Pancreas (tissue), 10 donors: ENCODE measurements around the gene ZKSCAN2. TPM values are rescaled to one million over a fixed set of nuclear protein-coding genes. Genes with fewer than 3 reads are reported as not detected.

Experiments
- ATAC-seq, 4 donors: fragments of 200-7000 bp; cut with Tn5 transposase; one replicate each; pipeline versions ENCODE4 v1.8.0 to v1.9.1; 2020; ENCODE audit warnings: mild to moderate bottlenecking in 4 of 4, moderate library complexity in 4 of 4
- DNase-seq, 6 donors: peaks; one replicate each; pipeline ENCODE4 v3.0.0-alpha.2; 2020
- FAIRE-seq: peaks from 2 replicates; lab custom pipeline; 2012; peaks lifted over from hg19 to GRCh38; lab: Jason Lieb, UNC
- H3K27ac ChIP-seq, 4 donors: fragments of 200-600 bp; sonication (generic); 1 replicate in 3 of 4; 2 replicates in 1 of 4; pipeline versions ENCODE4 v1.5.0 to v1.8.0; 2020
- H3K27me3 ChIP-seq, 4 donors: fragments of 200-600 bp; one replicate each; pipeline ENCODE4 v1.8.0; 2021
- H3K36me3 ChIP-seq, 3 donors: fragments of 200-600 bp; sonication (generic) in 1 of 3; one replicate each; pipeline versions ENCODE4 v1.5.0 to v1.8.0; 2020 to 2021
- H3K4me1 ChIP-seq, 3 donors: fragments of 200-600 bp; one replicate each; pipeline ENCODE4 v1.8.0; 2021
- H3K4me3 ChIP-seq, 4 donors: fragments of 200-600 bp; sonication (generic) in 2 of 4; one replicate each; pipeline versions ENCODE4 v1.5.0 to v1.8.0; 2020 to 2021
- H3K9me3 ChIP-seq, 4 donors: fragments of 200-600 bp; one replicate each; pipeline ENCODE4 v1.8.0; 2021
- CTCF ChIP-seq, 4 donors: fragments of 200-600 bp; sonication (generic) in 3 of 4; IDR thresholded peaks; one replicate each; pipeline versions ENCODE4 v1.5.0 to v1.8.0; 2021; ENCODE audit warnings: antibody characterized with exemption in 4 of 4
- WGBS, 2 donors: extraction: QIAGEN DNeasy Blood & Tissue Kit; methylation state at CpG; one replicate each; pipeline ENCODE4 v1.1.7; 2013; 5-methylcytosine and 5-hydroxymethylcytosine counted together
- intact Hi-C, 3 donors: fragments of 100-400 bp; cut with DNase I; formaldehyde crosslinking; loops; one replicate each; pipeline versions ENCODE4 v1.11.1 to v1.14.2; 2022
- polyA plus RNA-seq, 2 donors: library from polyadenylated mRNA; stranded (reverse); fragments of 200-250 nt; gene quantifications; one replicate each; pipeline ENCODE4 v1.2.3, GENCODE V29; 2013
- total RNA-seq, 6 donors: library from RNA; stranded (reverse); fragmentation: NEBNext Ultra II Directional in 4 of 6; extraction: Animal tissue kit (Norgen Biotek cat#: 25700) in 4 of 6; gene quantifications; one replicate each; pipeline versions ENCODE4 v1.2.1 to v1.2.4, GENCODE V29; 2021 to 2023
- donor health status: healthy with polysubstance abuse.
- donor health status: DM: no; HTN: no; CAD: no; lungs with moderate emphysema.
- donor health status: DM: no; HTN: no; CAD: no.
- donor health status: control.
- donor health status: control.
- donor health status: Bipolar disorder and iron deficiency.
- donor health status: DM: yes; HTN: yes; CAD: no.
- donor health status: DM: no; HTN: no; CAD: no.
- donor health status: DM: no; HTN: no; CAD: no.
- donor health status: DM: yes; HTN: yes; CAD: no.

The ZKSCAN2 gene
- total and polyA plus RNA-seq, 8 donors: 0.80 to 2.6 (median 1.9) TPM

GRCh38 chr16:25219070-25219737 lies 38.4 kb downstream of the ZKSCAN2 start:
- Histone ChIP-seq H3K36me3 (no peaks in the 10 kb centered on the region), H3K27me3 (no peaks in the 10 kb centered on the region), H3K4me3 (peak overlapping the region in 3 of 4 donors; percentile 42 to 59 (median 52)), H3K9me3 (no peaks in the 10 kb centered on the region), H3K27ac (peak overlapping the region in 2 of 4 donors; percentile 82 to 90), H3K4me1 (peaks cover 0 to 6% (median 6%) of the 10 kb centered on the region in 3 donors)
- 28 to 30% methylated on average over 3 of the region's 3 CpGs for WGBS, 2 donors
- intact Hi-C loops: no loop called here
- DNase-seq (peak in 4 of 6 donors; percentile 51 to 86 (median 72)), FAIRE-seq (no peak), ATAC-seq (peak; percentile 38 to 60 (median 46))
- TF ChIP-seq CTCF (IDR thresholded peaks at IDR 0.05): no peak

DNA sequence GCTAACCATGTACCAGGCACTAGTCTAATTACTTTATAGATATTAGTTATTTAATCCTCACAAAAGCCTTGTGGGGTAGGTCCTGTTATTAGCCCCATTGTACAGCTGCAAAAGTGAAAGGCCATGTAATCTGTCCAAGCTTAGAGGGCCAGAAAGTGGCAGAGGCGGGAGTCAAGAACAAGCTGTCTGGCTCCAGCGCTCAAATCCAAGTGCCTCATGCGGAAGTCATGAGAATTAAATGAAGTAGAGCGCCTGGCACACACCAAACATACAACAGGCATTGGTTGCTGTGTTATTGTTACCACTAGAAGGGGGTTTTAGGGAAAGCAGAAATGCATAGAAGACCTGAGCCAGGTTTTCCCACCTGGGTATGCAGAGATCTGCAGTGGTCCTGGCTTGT lies 39.7 kb downstream of the ZKSCAN2 start:
- peaks cover 0 to 6% (median 6%) of the 10 kb centered on the region in 3 donors for H3K4me1 ChIP-seq
- ATAC-seq: peak; percentile 53 to 68 (median 56)
- H3K27me3 ChIP-seq: no peaks in the 10 kb centered on the region
- DNase-seq: peak in 4 of 6 donors; percentile 58 to 72 (median 63)
- H3K9me3 ChIP-seq: no peaks in the 10 kb centered on the region
- no peaks in the 10 kb centered on the region for H3K36me3 ChIP-seq
- peak overlapping the region; percentile 82 to 90 (median 83) for H3K27ac ChIP-seq
- WGBS, 2 donors: 37 to 40% methylated on average over 4 of the region's 4 CpGs
- H3K4me3 ChIP-seq: peak overlapping the region; percentile 26 to 59 (median 47)
- intact Hi-C loops: no loop called here
- no peak for TF ChIP-seq CTCF (IDR thresholded peaks at IDR 0.05)
- no peak for FAIRE-seq

DNA sequence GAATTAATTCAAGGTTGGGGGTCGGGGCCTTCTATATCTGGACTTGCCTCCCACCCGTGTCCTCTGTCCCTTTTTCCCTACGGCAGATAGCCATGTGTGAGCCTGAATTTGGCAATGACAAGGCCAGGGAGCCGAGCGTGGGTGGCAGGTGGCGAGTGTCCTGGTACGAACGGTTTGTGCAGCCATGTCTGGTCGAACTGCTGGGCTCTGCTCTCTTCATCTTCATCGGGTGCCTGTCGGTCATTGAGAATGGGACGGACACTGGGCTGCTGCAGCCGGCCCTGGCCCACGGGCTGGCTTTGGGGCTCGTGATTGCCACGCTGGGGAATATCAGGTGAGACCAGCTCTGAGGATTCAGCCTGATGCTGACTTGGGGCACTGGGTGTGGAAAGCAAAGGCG lies 40.5 kb downstream of the ZKSCAN2 start:
- H3K9me3 ChIP-seq: no peaks in the 10 kb centered on the region
- FAIRE-seq (no peak), DNase-seq (peak in 1 of 6 donors; percentile 67), ATAC-seq (peak; percentile 23 to 38 (median 24))
- peak overlapping the region; percentile 26 to 59 (median 47) for H3K4me3 ChIP-seq
- TF ChIP-seq CTCF (IDR thresholded peaks at IDR 0.05): no peak
- H3K36me3 ChIP-seq: no peaks in the 10 kb centered on the region
- 30 to 40% methylated on average over 17 of the region's 17 CpGs for WGBS, 2 donors
- peak overlapping the region; percentile 82 to 90 (median 83) for H3K27ac ChIP-seq
- intact Hi-C loops: no loop called here
- H3K27me3 ChIP-seq: no peaks in the 10 kb centered on the region
- peaks cover 0 to 6% (median 6%) of the 10 kb centered on the region in 3 donors for H3K4me1 ChIP-seq

- no peak for DNase-seq
- Histone ChIP-seq H3K9me3 (no peaks in the 10 kb centered on the region), H3K4me1 (peaks cover 0 to 6% (median 0%) of the 10 kb centered on the region in 3 donors), H3K27ac (no peak overlapping the region), H3K36me3 (no peaks in the 10 kb centered on the region), H3K4me3 (no peak overlapping the region), H3K27me3 (no peaks in the 10 kb centered on the region)
- WGBS, 2 donors: 20 to 28% methylated on average over 6 of the region's 6 CpGs
- intact Hi-C loops: no loop called here
- TF ChIP-seq CTCF (IDR thresholded peaks at IDR 0.05): no peak
- FAIRE-seq: no peak
- ATAC-seq: no peak
These were observed 43.8 kb downstream of the ZKSCAN2 start for GRCh38 chr16:25213709-25214397.
